HepG2 (cell line): ENCODE results near the gene ZNF670. TPM values are rescaled to one million over a fixed set of nuclear protein-coding genes. Genes with fewer than 3 reads are reported as not detected.

Experiments used
- CEBPG ChIP-seq: IDR thresholded peaks from 2 replicates; pipeline ENCODE4 v1.6.1; 2016
- ERF ChIP-seq: IDR thresholded peaks from 2 replicates; pipeline ENCODE4 v1.6.1; 2018; ENCODE audit warnings: missing biosample characterization, missing genetic modification reagents
- FOSL2 ChIP-seq: sonication (generic); formaldehyde crosslinking; IDR thresholded peaks from 2 replicates; pipeline ENCODE4 v1.4.0; 2020; ENCODE audit warnings: missing genetic modification reagents
- GABPB1 ChIP-seq: IDR thresholded peaks from 2 replicates; pipeline ENCODE4 v1.6.1; 2016; ENCODE audit warnings: mild to moderate bottlenecking, missing genetic modification reagents, moderate library complexity, missing compliant biosample characterization
- HDAC6 ChIP-seq: fragments of 200-600 bp; sonication (generic); IDR thresholded peaks from 2 replicates; pipeline ENCODE4 v1.7.0; 2017; ENCODE audit warnings: mild to moderate bottlenecking, antibody characterized with exemption, low read length, low read depth
- MAF1 ChIP-seq: sonication (generic); formaldehyde crosslinking; IDR thresholded peaks from 2 replicates; pipeline ENCODE4 v1.5.0; 2020; ENCODE audit warnings: missing genetic modification reagents, borderline replicate concordance
- NR2F6 ChIP-seq, 2 experiments: IDR thresholded peaks; 2 replicates each; pipeline ENCODE4 v1.6.1; 2016; ENCODE audit warnings: antibody characterized with exemption in 1 of 2, mild to moderate bottlenecking in 1 of 2
- SOX13 ChIP-seq, 3 experiments: fragments of 450-650 bp in 1 of 3; sonication (generic) in 1 of 3; formaldehyde crosslinking in 1 of 3; IDR thresholded peaks in 2 of 3; conservative IDR thresholded peaks in 1 of 3; 2 replicates each; pipeline versions ENCODE4 v1.5.0 to v1.6.1; 2016 to 2020; ENCODE audit warnings: antibody characterized with exemption in 1 of 3, mild to moderate bottlenecking in 1 of 3, missing compliant biosample characterization in 1 of 3, missing genetic modification reagents in 1 of 3, moderate library complexity in 1 of 3
- SP5 ChIP-seq: IDR thresholded peaks from 2 replicates; pipeline ENCODE4 v1.6.1; 2016; ENCODE audit warnings: low read depth, borderline replicate concordance
- THRA ChIP-seq: sonication (generic); formaldehyde crosslinking; IDR thresholded peaks from 2 replicates; pipeline ENCODE4 v1.4.0; 2020; ENCODE audit warnings: missing genetic modification reagents, borderline replicate concordance
- ZBTB25 ChIP-seq: IDR thresholded peaks from 2 replicates; pipeline ENCODE4 v1.6.1; 2018; ENCODE audit warnings: missing genetic modification reagents
- ZNF12 ChIP-seq: sonication (generic); formaldehyde crosslinking; IDR thresholded peaks from 2 replicates; pipeline ENCODE4 v1.5.0; 2020; ENCODE audit warnings: missing genetic modification reagents
- ZNF335 ChIP-seq: sonication (generic); formaldehyde crosslinking; IDR thresholded peaks from 2 replicates; pipeline ENCODE4 v1.4.0; 2020; ENCODE audit warnings: missing genetic modification reagents
- polyA plus RNA-seq, 8 experiments: library from polyadenylated mRNA; depleted of rRNA in 3 of 8; stranded (reverse) in 7 of 8; unstranded in 1 of 8; fragments of >200 nt; fragmentation: Illumina TruSeq in 4 of 8; extraction: Trizol in 4 of 8; gene quantifications; 2 replicates each; pipeline versions ENCODE4 v1.2.1 to v1.2.3, GENCODE V29; 2011 to 2016; ENCODE audit warnings: low read depth in 4 of 8, missing spikeins in 1 of 8, mixed read lengths in 1 of 8; ENCODE audit not compliant: insufficient read depth in 1 of 8
- total RNA-seq, 5 experiments: library from RNA; depleted of rRNA; stranded (reverse); fragments of >200 nt; fragmentation: Illumina TruSeq; extraction: Trizol; gene quantifications; 2 replicates each; pipeline ENCODE4 v1.2.3, GENCODE V29; 2016; ENCODE audit warnings: low read depth in 1 of 5
- TF ChIP-seq, protein P1 (sequence below): sonication (generic); formaldehyde crosslinking; conservative IDR thresholded peaks from 2 replicates; pipeline ENCODE4 v1.4.0; 2020; ENCODE audit warnings: mild to moderate bottlenecking, missing genetic modification reagents, moderate library complexity
- TF ChIP-seq, protein P2 (sequence below), 2 experiments: sonication (generic) in 1 of 2; formaldehyde crosslinking in 1 of 2; IDR thresholded peaks; 2 replicates each; pipeline versions ENCODE4 v1.4.0 to v1.6.1; 2016 to 2020; ENCODE audit warnings: borderline replicate concordance in 1 of 2, low read depth in 1 of 2, mild to moderate bottlenecking in 1 of 2, missing genetic modification reagents in 1 of 2
- TF ChIP-seq, protein P3 (sequence below): conservative IDR thresholded peaks from 2 replicates; pipeline ENCODE4 v1.6.1; 2018; ENCODE audit warnings: missing genetic modification reagents

ZNF670 gene
- total and polyA plus RNA-seq, 2 of the 13 experiments (the other 11 are each of a cell fraction or from before 2014, with no cell fraction given), result 4.2 to 10.9 TPM

DNA sequence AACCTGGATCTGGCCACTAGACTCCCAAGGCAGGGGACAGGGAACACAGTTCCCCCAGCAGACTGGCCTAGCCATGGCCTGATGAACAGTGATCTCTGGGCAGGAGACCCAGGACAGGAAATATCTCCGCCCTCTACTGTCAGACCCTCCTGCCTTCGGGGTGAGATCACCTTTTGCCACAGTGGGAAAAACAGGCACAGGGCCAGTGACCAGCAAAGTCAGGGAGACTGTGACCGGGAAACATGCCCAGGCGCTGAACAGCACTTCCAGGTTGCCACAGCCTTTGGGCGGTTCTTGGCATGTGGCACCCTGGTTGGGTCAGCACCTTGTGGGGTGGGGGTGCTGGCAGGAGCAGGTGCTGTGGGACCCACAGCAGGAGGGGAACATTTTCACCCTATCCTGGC, 34.5 kb upstream of the ZNF670 start (continued):
- TF ChIP-seq, protein P1, sequence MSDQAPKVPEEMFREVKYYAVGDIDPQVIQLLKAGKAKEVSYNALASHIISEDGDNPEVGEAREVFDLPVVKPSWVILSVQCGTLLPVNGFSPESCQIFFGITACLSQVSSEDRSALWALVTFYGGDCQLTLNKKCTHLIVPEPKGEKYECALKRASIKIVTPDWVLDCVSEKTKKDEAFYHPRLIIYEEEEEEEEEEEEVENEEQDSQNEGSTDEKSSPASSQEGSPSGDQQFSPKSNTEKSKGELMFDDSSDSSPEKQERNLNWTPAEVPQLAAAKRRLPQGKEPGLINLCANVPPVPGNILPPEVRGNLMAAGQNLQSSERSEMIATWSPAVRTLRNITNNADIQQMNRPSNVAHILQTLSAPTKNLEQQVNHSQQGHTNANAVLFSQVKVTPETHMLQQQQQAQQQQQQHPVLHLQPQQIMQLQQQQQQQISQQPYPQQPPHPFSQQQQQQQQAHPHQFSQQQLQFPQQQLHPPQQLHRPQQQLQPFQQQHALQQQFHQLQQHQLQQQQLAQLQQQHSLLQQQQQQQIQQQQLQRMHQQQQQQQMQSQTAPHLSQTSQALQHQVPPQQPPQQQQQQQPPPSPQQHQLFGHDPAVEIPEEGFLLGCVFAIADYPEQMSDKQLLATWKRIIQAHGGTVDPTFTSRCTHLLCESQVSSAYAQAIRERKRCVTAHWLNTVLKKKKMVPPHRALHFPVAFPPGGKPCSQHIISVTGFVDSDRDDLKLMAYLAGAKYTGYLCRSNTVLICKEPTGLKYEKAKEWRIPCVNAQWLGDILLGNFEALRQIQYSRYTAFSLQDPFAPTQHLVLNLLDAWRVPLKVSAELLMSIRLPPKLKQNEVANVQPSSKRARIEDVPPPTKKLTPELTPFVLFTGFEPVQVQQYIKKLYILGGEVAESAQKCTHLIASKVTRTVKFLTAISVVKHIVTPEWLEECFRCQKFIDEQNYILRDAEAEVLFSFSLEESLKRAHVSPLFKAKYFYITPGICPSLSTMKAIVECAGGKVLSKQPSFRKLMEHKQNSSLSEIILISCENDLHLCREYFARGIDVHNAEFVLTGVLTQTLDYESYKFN (CRISPR knock-in tag), result 0 out of 2 replicates have a peak, but pooled peaks have one; percentile 34
- TF ChIP-seq ERF (CRISPR knock-in tag) (peak; percentile 39; the same call in 1 of the 2 replicates), ZNF12 (CRISPR knock-in tag) (no peak), MAF1 (CRISPR knock-in tag) (no peak), GABPB1 (CRISPR knock-in tag) (peak; percentile 54), ZNF335 (no peak), ZBTB25 (CRISPR knock-in tag) (no peak), SOX13 (IDR thresholded peaks at IDR 0.05) (no peak), SOX13 (CRISPR knock-in tag; conservative IDR thresholded peaks at IDR 0.05 in 1 of 2, IDR thresholded peaks at IDR 0.05 in 1 of 2) (peak in 1 of 2 experiments; percentile 39; a peak in 1 of 4 replicates), FOSL2 (CRISPR knock-in tag) (peak; percentile 43), SP5 (peak; percentile 82), NR2F6 (IDR thresholded peaks at IDR 0.05) (no peak), NR2F6 (CRISPR knock-in tag; IDR thresholded peaks at IDR 0.05) (peak; percentile 66), THRA (CRISPR knock-in tag) (0 out of 2 replicates have a peak, but pooled peaks have one; percentile 8), CEBPG (CRISPR knock-in tag) (peak; percentile 30), HDAC6 (no peak)
- TF ChIP-seq, protein P2, sequence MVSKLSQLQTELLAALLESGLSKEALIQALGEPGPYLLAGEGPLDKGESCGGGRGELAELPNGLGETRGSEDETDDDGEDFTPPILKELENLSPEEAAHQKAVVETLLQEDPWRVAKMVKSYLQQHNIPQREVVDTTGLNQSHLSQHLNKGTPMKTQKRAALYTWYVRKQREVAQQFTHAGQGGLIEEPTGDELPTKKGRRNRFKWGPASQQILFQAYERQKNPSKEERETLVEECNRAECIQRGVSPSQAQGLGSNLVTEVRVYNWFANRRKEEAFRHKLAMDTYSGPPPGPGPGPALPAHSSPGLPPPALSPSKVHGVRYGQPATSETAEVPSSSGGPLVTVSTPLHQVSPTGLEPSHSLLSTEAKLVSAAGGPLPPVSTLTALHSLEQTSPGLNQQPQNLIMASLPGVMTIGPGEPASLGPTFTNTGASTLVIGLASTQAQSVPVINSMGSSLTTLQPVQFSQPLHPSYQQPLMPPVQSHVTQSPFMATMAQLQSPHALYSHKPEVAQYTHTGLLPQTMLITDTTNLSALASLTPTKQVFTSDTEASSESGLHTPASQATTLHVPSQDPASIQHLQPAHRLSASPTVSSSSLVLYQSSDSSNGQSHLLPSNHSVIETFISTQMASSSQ (IDR thresholded peaks at IDR 0.05; ENCODE audit: low read depth), result no peak
- TF ChIP-seq, protein P2 (CRISPR knock-in tag; IDR thresholded peaks at IDR 0.05; ENCODE audit: borderline replicate concordance), result 0 out of 2 replicates have a peak, but pooled peaks have one; percentile 15
- TF ChIP-seq, protein P3, sequence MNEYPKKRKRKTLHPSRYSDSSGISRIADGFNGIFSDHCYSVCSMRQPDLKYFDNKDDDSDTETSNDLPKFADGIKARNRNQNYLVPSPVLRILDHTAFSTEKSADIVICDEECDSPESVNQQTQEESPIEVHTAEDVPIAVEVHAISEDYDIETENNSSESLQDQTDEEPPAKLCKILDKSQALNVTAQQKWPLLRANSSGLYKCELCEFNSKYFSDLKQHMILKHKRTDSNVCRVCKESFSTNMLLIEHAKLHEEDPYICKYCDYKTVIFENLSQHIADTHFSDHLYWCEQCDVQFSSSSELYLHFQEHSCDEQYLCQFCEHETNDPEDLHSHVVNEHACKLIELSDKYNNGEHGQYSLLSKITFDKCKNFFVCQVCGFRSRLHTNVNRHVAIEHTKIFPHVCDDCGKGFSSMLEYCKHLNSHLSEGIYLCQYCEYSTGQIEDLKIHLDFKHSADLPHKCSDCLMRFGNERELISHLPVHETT (CRISPR knock-in tag), result 0 out of 2 replicates have a peak, but pooled peaks have one; percentile 50
